HG03095 (cell line): ENCODE measurements around the gene AUNIP.
A peak's percentile ranks its signal among the peaks of the same experiment; 100 is the strongest.

Source experiments
- ATAC-seq: cut with Tn5 transposase; IDR thresholded peaks from one replicate; pipeline ENCODE4 v1.9.1; 2021; ENCODE audit warnings: moderate library complexity; ENCODE audit not compliant: unreplicated experiment

The AUNIP gene

DNA sequence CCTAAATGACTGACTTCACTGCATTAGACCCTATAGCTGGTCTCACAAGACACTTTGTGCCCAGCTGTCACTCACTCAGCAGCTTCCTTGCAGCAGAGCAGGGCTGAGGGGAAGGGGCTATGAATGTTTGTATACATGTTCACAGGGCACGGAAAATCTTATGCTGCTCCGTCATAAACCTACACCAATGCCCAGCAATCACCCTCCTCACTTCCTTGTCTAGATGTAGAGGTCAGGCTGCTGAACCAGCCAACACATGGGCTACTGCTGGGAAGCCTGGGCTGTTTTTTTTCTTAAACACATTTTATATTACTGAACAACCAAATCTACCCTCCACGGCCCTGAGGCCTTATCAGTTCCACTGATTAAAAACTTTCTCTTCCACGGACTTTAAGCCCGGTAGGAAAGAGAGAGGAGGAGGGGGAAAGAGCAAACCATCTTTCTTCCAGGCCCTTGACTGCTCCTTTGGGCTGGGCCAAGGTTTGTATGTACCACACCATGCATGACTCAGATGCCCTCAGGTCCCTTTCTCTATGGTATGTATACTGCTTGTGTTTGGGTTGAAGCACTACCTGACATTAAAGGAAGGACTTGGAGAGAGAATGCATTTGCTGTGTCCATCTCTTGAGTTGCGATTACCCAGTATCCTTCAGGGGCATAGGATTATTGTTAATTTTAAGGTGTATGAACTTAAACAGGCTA is 26.8 kb downstream of the AUNIP start:
- no peak for ATAC-seq

DNA sequence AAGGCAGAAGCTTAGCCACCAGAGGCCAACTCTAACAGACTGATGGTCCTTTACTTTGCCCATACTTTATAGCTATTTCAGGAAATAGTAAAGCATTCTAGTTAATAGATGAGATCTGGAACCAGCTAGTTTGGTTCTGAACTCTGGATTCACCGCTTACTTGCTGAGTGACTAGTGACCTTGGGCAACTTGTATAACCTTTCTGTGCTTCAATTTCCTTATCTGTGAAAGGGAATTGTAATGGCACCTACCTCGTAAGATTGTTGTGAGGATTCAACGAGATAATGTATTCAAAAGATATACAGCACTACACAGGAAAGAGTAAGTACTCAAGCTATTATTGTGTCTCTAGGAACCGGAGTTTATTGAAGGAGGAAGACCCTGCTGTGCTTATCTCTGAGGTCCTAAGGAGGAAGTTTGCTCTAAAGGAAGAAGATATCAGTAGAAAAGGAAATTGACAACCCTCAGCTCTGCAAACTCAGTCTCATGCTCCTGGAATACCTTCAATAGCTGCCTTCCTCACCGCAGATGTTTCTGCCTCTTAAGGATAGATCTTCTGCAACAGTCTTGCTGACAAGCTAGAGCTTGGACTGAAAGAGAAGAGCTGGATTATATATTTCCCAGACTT is 27.6 kb downstream of the AUNIP start:
- no peak for ATAC-seq

DNA sequence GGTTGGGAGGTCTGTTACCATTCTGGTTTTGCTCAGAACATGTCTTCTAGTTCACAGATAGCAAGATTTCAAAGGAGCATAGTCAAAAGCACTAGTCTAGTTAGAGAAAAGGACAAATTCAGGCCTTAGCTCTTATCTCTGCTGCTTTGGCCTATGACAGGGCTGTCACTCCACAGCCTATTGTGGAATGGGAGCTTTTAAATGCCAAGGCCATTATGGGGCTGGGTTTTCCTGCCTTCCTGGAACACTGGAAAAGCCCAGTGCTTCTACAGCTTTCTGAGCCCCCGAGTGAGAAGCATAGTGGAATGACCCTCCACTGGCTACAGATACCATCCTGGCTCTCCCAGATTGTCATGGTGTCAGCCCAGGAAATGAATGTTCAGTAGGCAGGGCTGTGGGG is 30.2 kb downstream of the AUNIP start:
- no peak for ATAC-seq

DNA sequence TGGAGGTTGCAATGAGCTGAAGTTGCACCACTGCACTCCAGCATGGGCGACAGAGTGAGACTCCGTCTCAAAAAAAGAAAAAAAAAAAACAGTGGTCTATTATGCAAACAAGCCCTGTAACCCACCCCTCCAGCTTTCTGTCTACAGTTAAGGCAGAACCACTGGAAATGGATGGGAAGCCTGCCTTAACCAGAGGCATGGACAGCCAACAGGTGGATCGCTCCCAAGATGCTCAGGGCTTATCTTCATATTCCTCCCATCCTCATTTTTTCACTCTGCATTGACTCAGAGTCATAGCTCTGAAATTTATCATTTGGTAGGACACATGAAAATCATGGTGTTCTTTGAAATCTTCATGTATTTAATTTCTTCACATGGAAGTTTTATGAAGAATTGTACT is 30.8 kb downstream of the AUNIP start:
- ATAC-seq = no peak

DNA sequence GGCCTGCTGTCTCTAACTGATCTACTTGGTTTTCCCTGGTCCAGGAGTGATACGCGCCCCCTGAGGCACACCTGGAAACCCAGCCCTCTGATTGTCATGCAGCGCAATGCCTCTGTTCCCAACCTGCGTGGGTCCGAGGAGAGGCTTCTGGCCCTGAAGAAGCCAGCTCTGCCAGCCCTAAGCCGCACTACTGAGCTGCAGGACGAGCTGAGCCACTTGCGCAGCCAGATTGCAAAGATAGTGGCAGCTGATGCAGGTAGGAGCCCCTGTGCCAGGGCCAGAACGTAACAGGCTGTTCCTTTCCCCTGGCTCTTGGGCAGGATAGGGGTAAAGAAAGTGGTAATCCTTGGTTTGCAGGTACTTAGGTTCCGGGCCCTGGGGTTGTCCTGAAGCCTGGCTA is 32.7 kb downstream of the AUNIP start:
- ATAC-seq = no peak

DNA sequence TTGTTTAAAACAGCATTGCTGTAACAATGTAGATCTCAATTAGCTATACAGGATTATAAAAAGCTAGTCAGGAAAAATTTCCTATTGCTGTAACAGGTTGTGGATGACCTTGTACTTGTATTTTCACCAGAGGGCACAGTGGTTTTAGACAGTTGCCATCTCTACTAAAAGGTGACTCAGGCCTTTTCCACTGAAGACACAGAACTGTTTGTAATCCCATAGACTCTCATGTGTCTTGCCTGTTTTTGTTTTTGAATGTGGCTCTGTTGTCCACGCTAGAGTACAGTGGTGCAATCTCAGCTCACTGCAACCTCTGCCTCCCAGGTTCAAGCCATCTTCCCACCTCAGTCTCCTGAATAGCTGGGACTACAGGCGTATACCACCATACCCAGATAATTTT is 33.7 kb downstream of the AUNIP start:
- no peak for ATAC-seq

DNA sequence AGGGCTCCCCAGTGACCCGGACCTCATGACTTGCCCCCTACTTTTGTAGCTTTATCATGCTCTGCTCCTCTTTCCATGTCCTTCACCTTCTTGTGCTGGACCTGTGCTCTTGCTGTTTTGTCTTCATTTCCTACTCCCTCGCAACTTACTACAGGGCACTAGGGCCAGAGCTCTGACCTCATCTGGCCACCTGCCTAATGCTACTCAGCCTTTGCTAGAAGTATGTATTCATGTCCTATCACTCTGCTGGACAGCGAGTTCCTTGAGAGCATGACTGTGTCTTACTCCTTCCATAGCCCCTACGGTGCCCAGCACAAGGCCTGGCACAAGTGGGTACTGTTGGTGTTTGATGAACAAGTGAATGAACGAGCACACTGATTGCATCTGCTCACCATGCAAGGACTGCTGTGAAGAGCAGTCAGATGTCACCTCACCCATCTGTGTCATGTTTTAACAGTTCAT is 37.6 kb downstream of the AUNIP start:
- no peak for ATAC-seq

DNA sequence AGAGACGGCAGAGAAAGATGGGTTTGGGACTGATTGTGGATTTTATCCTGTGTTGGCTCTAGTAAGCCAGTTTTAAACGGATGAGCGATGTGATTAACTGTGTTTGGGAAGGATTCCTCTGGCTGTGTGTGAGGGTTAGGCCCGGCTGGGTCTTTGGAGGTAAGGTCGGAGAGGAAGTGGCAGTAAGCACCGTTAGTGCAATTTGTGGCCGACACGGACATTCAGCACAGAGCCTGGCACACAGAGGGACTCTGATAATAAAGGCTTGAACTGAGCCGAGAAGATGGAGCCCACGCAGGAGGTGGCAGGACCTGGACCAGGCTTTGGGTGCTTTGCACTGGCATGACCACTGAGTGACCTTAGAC is 38.2 kb downstream of the AUNIP start:
- no peak for ATAC-seq

DNA sequence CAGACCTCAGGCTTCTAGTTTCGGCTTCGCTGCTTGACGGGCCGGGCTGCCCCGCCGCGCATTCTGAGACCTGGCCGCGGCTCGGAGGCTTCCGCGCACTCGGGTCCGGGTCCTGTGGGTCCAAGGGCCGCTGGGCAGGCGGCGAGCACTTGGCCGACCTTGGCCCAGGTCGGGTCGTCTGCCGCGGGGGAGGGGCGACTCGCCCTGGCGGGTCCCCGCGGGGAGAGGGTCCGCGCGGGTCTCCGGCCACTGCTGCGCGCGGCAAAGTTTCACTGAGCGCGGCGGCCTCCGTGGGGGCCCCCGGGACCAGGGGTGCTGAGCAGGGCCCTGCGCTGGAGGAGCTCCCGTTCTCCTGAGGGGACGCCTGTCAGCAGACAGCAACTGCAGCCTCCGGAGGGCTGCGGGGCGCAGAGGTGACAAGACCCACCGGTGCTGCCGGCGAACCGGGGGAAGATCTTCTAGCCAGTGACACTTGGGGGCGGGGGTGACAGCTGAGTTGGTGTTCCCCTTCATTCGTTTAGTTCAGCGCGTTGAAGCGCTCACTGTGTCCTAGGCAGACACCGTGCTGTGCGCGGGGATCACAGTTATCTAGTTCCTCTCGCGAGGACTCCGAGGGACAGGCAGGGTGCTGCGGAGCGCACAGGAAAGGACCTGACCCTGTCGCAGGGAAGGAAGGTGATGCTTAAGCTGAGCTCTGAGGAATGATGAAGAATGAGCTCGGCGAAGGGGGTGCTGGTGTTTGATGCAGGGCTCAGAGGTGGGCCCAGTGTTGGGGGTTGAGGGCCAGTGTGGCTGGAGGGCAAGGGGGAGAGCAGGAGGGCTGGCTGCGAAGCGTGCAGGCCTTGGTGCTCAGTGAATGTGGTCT is 38.8 kb downstream of the AUNIP start:
- peak; percentile 50 for ATAC-seq

DNA sequence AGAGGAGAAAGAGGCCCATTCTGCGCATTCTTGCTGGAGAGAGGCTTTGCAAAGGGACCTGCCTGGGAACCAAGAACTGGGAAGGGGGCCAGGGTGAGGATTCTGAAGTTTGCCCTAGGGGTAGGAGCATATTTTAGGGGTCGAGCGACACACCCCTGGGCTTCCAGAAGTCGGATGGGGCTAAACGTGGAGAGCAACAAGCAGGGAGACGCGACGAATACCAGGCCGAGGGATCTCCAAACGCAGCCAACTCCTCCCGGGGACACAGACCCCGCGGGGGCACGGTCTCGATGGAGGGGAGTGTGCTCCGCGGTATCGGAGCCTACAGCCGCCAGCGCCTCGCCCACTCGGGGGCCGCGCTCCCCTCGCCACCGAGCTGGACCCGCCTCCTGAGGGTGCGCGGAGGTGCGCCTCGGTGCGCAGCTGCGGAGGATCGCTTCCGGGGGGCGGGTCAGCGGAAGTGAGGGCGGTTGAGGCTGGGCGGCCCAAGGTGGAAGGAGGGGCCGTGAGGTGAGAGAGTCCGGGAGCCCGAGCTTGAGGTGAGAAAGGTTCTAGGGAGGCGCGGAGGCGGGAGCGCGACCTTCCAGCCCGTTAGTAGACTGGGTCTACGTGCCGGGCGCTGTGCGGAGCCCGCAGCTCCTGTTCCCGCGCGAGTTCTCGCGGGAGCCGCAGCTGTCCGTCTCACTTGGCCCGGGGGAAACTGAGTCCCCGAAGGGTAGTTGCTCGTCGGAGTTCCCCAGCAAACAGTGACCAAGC is 39.6 kb downstream of the AUNIP start, which contains the start of gene MTFR1L:
MTFR1L (plus strand) TSS at position 464 of the 756 bp plus-strand sequence. CDS start 3,151 bp downstream, outside the sequence.
- ATAC-seq = peak; percentile 65

DNA sequence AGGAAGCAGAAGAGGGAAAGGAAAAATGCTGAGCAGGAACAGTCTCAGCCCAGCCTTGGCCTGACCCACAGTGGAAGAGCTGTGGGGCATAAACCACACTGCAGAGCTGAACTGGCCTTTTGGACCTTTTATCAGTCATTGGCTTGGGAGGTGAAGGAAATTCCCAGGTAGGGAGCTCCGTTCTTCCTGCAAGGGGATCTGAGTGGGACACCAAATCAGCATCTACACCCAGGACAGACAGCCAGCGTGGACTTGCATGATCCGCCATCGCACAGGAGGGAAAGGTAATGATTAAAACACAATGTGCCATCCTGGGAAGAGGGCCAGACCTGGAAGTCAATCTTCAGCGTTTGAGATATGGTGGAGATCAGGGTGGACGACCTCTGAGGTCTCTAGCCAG is 40.7 kb downstream of the AUNIP start:
- no peak for ATAC-seq

DNA sequence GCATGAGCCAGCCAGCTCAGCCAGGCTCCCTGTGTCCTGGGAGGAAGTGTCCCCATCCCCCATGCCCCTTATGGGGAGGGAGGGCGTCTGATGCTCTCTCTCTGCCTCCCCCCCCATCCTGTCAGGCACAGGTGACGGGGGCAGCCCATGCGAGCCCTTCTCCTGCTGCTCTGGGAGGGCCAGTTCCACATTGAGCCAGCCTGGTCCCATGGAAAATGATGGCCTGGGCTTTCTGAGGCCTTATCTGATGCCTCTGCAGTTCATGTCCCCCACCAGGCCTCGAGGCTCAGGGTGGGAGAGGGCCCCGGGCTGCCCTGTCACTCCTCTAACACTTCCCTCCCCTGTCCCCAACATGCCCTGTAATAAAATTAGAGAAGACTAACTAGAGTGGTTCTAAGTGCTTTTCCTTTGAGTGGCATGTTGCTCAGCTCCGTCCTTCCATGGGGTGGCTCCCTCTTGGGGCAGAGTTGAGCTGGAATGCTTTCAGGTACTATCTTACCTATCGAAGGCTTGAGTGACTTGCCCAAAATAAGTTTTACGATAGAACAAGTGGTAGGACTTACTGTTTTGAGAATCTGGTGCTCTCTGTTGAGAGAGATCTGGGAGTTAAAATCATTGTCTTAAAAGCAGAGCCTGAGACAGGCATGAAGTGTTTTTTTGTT is 41.3 kb downstream of the AUNIP start:
- ATAC-seq = no peak

DNA sequence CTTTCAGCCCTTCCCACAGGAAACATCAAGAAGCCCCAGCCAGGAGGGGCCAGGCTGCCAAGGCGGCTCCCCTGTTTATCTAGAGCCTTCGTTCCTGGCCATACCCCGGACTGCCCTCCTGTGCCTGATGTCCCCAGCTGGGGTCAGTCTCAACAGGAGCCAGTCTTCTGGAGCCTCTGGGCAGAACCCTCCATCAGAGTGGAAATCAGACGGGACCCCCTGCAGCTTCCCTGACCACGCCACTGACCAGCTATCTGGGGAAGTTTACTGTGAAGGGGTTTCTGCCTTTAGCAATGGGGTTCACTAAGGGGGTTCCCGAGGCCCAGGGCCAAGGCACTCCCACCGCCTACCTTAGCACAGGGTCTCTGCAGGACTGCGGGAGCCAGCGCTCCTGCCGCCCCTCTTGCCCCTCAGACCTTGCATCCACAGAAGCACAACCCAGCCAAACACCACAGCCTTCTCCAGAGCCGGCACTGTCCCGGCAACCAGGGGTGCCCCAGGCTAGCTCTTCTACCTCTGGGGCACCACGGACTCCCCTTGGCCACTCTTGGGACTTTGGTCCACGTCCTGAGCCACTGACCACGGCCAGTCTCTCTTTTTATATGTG is 43.0 kb downstream of the AUNIP start:
- no peak for ATAC-seq

DNA sequence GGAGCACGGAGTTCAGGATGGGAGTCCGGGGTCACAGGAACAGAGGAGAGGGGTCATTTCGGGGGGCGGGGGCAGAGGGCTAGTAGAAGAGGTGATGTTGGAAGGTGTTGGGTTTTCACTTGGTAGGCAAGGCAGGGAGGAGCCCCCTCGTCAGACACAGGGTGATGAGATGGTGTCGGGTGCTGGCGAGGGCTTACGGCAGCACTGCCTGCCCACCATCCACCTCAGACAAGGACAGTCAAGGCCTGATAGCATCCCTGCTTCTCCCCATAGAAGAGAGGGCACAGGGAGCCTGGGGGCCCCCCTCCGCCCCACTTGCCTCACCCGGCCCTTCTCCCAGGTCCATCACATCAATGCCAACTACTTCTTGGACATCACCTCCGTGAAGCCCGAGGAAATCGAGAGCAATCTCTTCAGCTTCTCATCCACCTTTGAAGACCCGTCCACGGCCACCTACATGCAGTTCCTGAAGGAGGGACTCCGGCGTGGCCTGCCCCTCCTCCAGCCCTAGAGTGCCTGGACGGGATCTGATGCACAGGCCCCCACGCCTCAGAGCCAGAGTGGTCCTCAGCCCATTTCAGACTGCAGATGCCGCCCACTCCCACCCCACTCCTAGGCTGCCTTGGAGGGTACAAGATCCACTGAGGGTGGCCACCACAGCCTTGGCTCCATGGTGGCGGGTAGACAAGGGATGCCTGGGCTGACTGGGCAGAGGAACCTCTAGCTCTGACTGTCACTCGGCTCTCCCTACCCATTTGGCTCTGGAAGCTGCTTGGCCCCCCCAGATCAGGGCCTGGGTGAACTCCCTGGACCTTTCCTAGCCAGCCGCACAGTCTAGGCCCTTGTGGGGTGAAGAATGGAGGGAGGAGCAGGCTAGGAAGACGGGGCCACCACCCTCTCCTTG is 43.8 kb downstream of the AUNIP start:
- no peak for ATAC-seq

DNA sequence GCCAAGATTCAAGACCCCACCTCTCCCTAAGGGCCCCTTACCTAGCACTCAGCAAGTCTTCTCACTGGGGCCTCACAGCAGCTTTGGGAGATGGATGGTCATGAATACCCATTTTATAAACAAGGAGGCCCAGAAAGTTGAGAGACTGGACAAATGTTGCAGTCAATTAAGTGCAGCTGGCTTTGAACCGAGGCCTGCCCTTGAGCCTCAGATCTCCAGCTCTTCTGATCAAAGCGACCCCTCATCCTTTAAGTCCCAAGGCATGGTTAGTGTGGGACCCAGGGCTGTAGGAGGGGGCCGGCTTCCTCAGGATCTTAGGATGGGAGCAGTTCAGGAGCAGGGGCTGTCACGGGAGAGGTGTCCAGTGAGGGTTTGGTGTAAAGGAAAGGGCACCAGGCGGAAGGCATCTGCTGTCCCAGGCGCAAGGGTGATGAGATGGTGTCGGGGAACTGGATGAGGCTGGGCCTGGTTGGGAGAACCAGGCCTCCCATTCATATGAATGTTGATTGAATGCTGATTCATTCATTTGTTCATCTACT is 44.6 kb downstream of the AUNIP start:
- ATAC-seq = no peak

DNA sequence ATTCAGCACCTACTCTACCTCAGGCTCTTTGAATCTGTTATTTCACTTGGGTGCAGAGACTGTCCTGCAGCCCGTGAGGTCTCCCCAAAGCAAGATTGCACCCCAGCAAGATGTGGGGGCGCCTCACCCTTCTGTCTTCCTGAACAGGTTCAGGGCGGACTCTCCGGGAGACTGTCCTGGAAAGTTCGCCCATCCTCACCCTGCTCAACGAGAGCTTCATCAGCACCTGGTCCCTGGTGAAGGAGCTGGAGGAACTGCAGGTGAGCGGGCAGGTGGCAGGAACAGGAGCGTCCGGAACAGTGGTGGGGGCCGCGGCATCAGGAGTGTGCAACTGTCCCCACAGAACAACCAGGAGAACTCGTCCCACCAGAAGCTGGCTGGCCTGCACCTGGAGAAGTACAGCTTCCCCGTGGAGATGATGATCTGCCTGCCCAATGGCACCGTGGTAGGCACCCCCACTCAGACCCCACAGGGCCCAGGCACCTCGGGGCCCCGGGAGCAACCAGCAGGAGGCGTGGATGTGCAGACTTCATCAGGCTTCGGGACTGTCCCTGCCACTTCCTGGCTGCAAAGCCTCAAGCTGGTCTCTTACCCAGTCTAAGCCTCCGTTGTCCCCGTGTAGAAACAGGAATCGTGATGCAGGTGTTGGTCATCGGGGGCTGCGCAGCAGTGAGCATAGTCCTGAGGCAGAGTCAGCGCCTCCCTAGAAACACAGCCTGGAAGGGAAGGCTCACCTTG is 45.4 kb downstream of the AUNIP start:
- ATAC-seq = no peak

DNA sequence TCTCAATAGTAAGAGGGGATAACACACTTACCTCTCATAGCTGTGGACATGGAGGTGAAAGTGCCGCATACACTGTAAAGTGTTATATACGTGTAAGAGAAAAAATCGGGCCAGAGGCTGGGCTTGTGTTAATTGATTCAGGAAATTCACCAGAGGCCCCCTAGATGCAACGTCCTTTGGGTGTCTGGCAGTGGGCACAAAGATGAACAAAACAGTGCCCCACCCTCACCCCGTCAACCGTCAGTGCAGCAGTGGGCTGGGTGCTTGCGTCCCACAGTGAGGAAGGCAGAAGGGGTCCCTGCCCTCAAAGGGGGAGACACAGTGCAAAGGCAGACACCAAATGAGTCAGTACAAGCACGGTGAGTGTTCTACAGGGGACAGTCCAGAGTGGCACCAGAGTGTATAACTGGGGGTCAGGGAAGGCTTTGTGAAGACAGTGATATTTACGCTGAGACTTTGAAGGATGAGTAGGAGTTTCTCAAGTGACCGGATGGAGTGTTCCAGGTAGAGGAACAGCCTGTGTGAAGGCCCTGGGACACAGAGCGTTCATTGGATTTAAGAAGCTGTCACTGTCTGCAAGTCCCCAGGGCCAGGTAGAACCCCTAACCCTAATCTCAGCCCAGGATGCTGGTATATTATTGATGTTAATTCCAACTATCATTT is 46.1 kb downstream of the AUNIP start:
- ATAC-seq = no peak
